Jurkat, Clone E6-1 (cell line): ENCODE results near the gene CPNE7.

ENCODE experiments used
- DNase-seq: peaks from one replicate; pipeline ENCODE4 v3.0.0-alpha.2; 2011; ENCODE audit warnings: low read depth, low spot score
- H3K4me3 ChIP-seq: 2 replicates; pipeline ENCODE4 v1.5.1; 2011; ENCODE audit warnings: mild to moderate bottlenecking, low read length, control low read depth, moderate library complexity

Gene CPNE7

DNA sequence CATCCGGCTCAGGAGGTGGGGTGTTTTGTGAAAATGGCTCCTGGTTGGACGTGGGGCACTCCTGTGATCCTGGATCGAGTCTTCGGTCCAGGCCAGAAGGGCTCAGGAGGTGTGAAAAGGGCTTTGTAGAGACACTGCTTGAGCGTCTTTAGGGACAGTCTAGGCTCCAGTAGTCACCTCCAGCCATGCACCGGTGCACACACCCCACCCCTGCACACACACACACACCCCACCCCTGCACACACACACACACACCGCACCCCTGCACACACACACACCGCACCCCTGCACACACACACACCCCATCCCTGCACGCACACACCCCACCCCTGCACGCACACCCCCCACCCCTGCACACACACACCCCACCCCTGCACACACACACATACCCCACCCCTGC lies 62.9 kb downstream of the CPNE7 start:
- no peak for DNase-seq
- H3K4me3 ChIP-seq = no peak overlapping the region

DNA sequence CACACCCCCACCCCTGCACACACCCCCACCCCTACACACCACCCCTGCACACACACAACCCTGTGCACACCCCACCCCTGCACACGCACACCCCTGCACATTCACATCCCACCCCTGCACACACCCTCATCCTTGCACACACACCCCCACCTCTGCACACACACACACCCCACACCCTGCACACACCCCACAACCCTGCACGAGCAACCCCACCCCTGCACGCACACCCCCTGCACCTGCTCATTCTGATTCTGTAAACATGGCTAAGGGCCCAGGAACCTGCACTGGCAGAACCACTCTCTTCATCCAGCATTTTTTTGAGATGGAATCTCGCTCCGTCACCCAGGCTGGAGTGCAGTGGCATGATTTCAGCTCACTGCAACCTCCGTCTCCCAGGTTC lies 63.8 kb downstream of the CPNE7 start:
- H3K4me3 ChIP-seq = no peak overlapping the region
- DNase-seq = no peak

DNA sequence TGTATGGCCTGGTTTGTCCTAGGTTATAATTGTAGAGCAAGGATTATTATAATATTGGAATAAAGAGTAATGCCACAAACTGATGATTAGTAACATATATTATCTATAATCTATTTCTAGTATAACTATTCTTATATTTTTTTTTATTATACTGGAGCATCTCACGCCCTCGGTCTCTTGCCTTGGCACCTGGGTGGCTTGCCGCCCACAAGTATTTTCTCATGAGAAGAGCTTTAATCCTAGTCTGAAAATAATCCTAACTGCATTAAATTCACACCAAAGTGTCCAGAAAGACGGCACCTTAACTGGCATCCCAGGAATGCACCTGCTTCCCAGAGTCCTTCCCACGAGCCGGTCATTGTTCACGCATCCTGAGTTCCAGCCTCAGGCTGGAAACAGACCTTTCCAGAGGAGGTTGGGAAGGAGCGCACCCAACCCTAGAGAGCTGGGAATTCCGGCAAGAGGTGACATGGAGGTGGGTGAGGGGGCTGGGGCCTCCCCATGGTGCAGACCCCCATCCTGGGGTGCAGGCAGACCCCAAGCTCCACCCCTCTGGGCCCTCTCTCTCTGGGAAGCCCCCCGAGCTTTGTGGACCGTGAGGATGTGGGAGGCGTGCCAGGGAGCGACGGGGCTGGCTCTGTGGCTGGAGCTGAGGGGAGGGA lies 66.0 kb downstream of the CPNE7 start:
- DNase-seq = no peak
- H3K4me3 ChIP-seq = no peak overlapping the region

DNA sequence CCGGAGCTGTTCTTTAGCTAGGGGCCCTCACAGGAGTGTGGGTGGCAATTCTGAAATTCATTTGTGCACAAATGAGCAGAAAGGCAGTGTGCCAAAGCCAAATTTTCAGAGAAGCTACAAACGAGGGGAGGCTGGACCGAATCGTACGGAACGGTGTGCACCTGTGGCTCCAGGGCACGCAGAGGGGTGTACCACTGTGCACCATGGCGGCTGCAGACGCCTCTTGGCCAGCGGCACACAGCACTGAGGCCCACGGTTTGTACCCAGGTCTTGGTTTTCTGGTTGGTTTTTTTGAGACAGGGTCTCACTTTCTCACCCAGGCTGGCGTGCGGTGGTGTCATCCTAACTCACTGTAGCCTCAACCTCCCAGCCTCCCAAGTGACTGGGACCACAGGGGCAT lies 67.0 kb downstream of the CPNE7 start:
- no peak overlapping the region for H3K4me3 ChIP-seq

DNA sequence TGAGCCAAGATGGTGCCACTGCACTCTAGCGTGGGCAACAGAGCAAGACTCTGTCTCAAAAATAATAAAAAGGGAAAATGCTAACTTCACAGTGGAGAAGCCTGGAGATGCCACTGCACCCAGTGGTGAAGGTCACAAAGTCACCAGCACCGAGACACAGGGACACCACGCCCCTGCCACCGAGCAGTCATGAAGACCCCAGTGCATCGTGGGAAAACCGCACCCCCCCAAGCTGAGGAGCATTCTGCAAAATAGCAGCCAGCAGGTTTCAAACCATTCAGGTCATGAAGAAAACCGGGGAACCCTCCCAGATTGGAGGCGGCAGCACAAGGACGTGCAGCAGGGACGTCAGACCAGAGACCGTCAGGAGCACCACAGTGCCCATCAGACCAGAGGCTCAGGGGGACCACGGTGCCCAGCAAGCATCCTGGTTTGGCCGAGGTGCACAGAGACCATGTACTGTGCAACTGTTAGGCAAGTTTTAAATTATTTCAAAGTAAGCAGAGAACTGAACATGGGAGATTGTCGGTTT lies 68.3 kb downstream of the CPNE7 start:
- DNase-seq = no peak
- H3K4me3 ChIP-seq = no peak overlapping the region

More for the DNA sequence above, 67.0 kb downstream of the CPNE7 start:
- DNase-seq = no peak

DNA sequence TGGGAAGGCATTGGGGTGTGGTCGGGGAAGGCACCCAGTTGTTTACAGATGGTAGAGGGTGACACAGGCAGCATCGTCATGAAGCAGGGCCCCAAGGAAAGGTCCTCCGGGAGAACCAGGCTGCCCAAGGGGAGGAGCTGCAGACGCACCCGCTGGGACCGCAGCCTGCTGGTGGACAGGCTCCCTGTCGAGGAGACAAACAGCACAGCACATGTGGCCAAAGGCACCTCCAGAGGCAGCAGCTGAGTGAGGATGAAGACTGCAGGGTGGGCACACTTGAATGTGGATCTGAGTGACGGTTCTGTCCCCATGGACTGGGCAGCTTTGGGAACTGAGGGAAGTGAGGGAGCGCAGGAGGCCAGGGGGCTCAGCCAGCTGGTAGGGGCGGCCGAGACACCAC lies 69.6 kb downstream of the CPNE7 start:
- no peak for DNase-seq
- H3K4me3 ChIP-seq = no peak overlapping the region

DNA sequence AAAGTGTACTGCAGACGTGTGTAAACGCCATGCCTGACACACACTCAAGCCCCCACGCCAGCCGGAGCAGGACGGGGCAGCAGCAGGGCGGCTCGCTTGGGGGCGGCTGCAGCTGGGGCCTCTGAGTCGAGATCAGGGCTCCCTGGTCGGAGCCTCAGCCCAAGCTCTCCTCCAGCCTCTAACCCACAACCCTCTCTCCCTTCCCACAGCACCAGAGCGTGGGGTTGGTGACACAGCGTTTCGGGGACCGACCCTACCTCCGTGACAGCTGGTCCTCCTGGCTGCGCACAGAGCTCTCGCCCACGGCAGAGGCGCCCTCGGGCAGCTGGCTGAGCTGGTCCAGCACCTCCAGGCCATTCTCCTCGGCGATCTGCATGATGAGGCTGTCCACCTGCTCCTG lies 70.7 kb downstream of the CPNE7 start:
- no peak for DNase-seq

More for the DNA sequence above, 70.7 kb downstream of the CPNE7 start:
- no peak overlapping the region for H3K4me3 ChIP-seq
